ENCODE data around the gene SLC6A7.

SLC6A7 gene

GRCh38 chr5:150175076-150175475, 14.8 kb upstream of the SLC6A7 start:
- no peak for DNase-seq

GRCh38 chr5:150175536-150175935, 14.3 kb upstream of the SLC6A7 start:
- DNase-seq = peak; percentile 79

GRCh38 chr5:150176745-150177477, 13.0 kb upstream of the SLC6A7 start:
- DNase-seq = no peak

GRCh38 chr5:150177721-150178120, 12.1 kb upstream of the SLC6A7 start:
- DNase-seq = no peak

- DNase-seq = no peak
Observed at GRCh38 chr5:150178262-150178661, 11.6 kb upstream of the SLC6A7 start.

GRCh38 chr5:150179019-150179620, 10.7 kb upstream of the SLC6A7 start:
- DNase-seq = no peak

GRCh38 chr5:150180241-150181026, 9.4 kb upstream of the SLC6A7 start:
- DNase-seq = no peak

GRCh38 chr5:150181027-150181426, 8.8 kb upstream of the SLC6A7 start:
- no peak for DNase-seq

- DNase-seq = no peak
Observed at GRCh38 chr5:150181766-150182545, 7.9 kb upstream of the SLC6A7 start.

GRCh38 chr5:150182774-150183173, 7.1 kb upstream of the SLC6A7 start:
- no peak for DNase-seq

- no peak for DNase-seq
Observed at GRCh38 chr5:150183436-150183835, 6.4 kb upstream of the SLC6A7 start.

- DNase-seq = no peak
Observed at GRCh38 chr5:150184006-150184405, 5.9 kb upstream of the SLC6A7 start.

- no peak for DNase-seq
Observed at GRCh38 chr5:150184990-150185912, 4.6 kb upstream of the SLC6A7 start.

GRCh38 chr5:150186137-150186536, 3.7 kb upstream of the SLC6A7 start:
- DNase-seq = no peak

GRCh38 chr5:150186897-150187296, 3.0 kb upstream of the SLC6A7 start:
- DNase-seq = no peak

GRCh38 chr5:150188146-150188842, 1.6 kb upstream of the SLC6A7 start:
- DNase-seq = no peak

GRCh38 chr5:150189326-150189725, 536 bp upstream of the SLC6A7 start:
- no peak for DNase-seq

GRCh38 chr5:150190503-150190979, 679 bp downstream of the SLC6A7 start:
- no peak for DNase-seq

- no peak for DNase-seq
Observed at GRCh38 chr5:150190987-150191386, 1.1 kb downstream of the SLC6A7 start.

- no peak for DNase-seq
Observed at GRCh38 chr5:150192462-150192861, 2.6 kb downstream of the SLC6A7 start.

Data from 8988T (cell line).